ENCODE measurements around the gene SLC8A1.

- no peak for TF ChIP-seq CTCF (conservative IDR thresholded peaks at IDR 0.05; ENCODE audit: low read depth, low read length)
- no peak for TF ChIP-seq EZH2 (IDR thresholded peaks at IDR 0.05; ENCODE audit: borderline replicate concordance, low read depth, low read length, poor library complexity, severe bottlenecking)
Observed at GRCh38 chr2:40318921-40319320, 133.0 kb downstream of the SLC8A1 start.
